NB4 (cell line): ENCODE results near the gene CAND2.
A peak's percentile ranks its signal among the peaks of the same experiment; 100 is the strongest.
"Not testable (repeated sequence)": the region's sequence is repeated elsewhere in the genome, so short reads cannot be mapped to it uniquely, and the experiment has no call there.

Source experiments
- DNase-seq: peaks from one replicate; pipeline ENCODE4 v3.0.0; 2010; ENCODE audit warnings: low read depth
- H3K4me3 ChIP-seq: one replicate; pipeline ENCODE4 v1.5.1; 2011; ENCODE audit warnings: mild to moderate bottlenecking, low read depth, low read length, moderate library complexity
- MYC ChIP-seq: IDR thresholded peaks from 2 replicates; pipeline ENCODE4 v1.6.1; 2011; ENCODE audit warnings: low read depth, low read length
- POLR2A ChIP-seq: IDR thresholded peaks from 2 replicates; pipeline ENCODE4 v1.6.1; 2011; ENCODE audit warnings: mild to moderate bottlenecking; ENCODE audit not compliant: insufficient read length; ENCODE audit errors: extremely low read depth
- TF ChIP-seq, protein P1 (sequence below): IDR thresholded peaks from one replicate; pipeline ENCODE4 v1.5.1; 2012; ENCODE audit warnings: low read depth, low read length
- TF ChIP-seq, protein P2 (sequence below): IDR thresholded peaks from 2 replicates; pipeline ENCODE4 v1.6.1; 2011; ENCODE audit warnings: low read depth, low read length

CAND2 gene

DNA sequence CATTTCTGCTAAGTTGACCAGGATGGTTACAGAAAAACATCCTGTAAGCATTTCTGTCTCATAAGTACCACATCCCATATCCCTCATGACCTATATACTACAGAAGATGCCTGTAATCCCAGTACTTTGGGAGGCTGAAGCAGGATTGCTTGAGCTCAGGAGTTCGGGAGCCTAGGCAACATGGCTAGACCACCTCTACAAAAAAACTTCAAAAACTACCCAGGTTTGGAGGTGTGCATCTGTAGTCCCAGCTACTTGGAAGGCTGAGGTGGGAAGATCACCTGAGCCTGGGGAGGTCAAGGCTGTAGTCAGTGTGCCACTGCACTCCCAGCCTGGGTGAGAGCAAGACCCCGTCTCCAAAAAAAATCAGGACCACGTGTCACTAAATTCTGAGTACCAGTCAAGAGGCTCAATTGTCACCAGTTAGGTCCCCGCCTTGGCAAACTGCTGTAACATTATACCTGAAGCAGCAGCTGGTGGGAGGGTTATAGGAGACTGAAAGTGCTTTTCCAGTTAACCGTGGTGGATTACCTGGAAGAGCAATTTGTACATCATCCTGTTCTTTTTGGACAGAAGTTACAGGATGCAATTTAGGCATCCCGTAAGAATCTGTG lies 38.7 kb downstream of the CAND2 start:
- DNase-seq = no peak
- no peak overlapping the region for H3K4me3 ChIP-seq
- TF ChIP-seq MYC (no peak), POLR2A (no peak)
- TF ChIP-seq, protein P1, sequence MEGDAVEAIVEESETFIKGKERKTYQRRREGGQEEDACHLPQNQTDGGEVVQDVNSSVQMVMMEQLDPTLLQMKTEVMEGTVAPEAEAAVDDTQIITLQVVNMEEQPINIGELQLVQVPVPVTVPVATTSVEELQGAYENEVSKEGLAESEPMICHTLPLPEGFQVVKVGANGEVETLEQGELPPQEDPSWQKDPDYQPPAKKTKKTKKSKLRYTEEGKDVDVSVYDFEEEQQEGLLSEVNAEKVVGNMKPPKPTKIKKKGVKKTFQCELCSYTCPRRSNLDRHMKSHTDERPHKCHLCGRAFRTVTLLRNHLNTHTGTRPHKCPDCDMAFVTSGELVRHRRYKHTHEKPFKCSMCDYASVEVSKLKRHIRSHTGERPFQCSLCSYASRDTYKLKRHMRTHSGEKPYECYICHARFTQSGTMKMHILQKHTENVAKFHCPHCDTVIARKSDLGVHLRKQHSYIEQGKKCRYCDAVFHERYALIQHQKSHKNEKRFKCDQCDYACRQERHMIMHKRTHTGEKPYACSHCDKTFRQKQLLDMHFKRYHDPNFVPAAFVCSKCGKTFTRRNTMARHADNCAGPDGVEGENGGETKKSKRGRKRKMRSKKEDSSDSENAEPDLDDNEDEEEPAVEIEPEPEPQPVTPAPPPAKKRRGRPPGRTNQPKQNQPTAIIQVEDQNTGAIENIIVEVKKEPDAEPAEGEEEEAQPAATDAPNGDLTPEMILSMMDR = no peak
- TF ChIP-seq, protein P2, sequence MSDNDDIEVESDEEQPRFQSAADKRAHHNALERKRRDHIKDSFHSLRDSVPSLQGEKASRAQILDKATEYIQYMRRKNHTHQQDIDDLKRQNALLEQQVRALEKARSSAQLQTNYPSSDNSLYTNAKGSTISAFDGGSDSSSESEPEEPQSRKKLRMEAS = no peak

DNA sequence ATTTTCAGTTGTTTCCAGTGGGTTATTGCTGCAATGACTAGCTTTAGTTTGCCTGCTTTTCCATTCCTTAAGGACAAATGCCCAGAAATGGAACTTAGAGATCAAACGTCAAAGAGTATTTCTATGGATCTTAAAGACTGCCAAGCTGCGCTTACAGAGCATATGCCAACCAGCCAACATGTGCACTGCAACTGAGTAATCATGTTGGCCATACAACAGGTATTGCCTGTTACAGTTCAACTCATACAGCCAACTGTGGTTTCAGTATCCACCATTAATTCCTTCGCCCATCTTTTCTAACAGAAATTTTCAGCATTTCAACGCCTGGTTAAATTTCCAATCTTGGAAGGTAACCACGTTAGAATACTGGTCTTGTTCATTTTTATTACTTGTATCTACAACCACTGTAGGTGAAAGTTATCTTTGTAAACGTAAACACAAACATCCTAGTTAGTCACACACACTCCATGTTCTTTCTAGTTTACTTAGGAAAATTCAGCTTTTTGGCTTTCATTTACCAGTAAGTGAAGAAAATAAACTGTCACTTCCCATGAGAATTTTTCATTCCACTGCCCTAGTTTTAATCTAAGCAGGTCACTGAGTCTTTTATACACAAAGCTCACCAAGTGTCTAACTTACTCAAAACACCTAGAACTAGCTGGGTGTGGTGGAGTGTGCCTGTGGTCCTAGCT lies 41.0 kb downstream of the CAND2 start:
- DNase-seq = no peak
- no peak for TF ChIP-seq POLR2A
- TF ChIP-seq, protein P2 = no peak
- H3K4me3 ChIP-seq = peak overlapping the region; percentile 100

DNA sequence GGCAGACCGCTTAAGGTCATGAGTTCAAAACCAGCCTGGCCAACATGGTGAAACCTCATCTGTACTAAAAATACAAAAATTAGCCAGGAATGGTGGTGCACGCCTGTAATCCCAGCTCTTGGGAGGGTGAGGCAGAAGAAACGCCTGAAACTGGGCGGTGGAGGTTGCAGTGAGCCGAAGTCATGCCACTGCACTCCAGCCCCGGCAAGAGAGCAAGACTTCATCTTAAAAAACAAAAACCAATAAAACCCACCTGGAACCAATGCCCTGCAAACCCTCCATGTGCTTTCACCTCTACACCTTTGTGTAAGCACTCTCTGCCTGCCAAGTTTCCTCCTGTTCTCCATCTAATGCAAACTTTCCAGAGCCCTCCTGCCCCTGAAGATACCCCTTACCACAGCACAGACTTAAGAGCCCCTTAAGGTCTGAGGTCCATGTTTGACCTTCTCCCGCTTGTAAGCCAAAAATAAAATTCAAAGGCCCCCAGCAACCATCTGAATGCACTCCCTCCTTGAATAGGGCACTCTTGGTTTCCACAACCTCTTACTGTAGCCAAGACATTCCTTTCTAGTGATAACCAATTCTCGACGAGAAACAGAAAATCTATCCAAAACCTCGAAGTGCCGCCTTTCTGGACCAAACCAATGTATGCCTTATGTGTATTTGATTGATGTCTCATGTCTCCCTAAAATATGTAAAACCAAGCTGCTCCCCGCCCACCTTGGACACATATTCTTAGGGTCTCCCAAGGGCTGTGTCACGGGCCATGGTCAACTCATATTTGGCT lies 41.9 kb downstream of the CAND2 start:
- TF ChIP-seq, protein P1 = no peak
- TF ChIP-seq POLR2A (no peak), MYC (no peak)
- TF ChIP-seq, protein P2 = no peak
- DNase-seq = no peak
- H3K4me3 ChIP-seq = peak overlapping the region; percentile 100

DNA sequence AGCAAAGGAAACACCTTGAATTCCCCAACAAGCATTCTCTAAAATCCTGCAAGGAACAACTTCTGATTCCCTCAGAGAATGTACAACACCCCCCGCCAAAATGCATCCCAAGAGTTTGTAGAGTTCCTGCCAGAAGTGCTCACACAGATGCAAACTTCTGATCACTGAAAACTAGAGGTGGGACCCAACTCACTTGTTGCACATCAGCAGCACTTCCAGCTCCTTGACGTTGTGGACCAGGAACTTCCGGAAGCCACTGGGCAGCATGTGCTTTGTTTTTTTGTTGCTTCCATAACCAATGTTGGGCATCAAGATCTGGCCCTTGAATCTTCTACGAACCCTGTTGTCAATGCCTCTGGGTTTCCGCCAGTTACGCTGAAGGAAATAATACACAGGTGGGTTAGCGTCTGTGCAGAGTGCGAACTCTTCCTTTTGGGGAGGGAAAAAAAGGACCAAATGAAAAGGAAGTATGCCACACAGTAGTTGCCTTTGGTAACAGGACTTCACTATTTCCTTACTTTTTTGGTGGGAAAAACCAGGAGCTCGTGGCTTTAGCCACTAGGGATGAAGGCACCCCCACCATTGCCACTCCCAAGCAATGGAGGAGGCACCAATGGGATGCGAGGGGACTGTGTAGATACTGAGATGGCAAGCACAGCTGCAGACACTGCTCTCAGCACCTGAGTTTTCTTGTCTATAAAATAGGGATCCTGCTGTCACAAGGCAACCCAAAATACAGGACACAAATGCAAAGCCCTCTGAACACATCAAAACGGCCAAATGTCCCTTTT lies 42.9 kb downstream of the CAND2 start:
- DNase-seq = no peak
- TF ChIP-seq, protein P1 = no peak
- no peak for TF ChIP-seq MYC
- TF ChIP-seq POLR2A = no peak
- TF ChIP-seq, protein P2 = no peak

DNA sequence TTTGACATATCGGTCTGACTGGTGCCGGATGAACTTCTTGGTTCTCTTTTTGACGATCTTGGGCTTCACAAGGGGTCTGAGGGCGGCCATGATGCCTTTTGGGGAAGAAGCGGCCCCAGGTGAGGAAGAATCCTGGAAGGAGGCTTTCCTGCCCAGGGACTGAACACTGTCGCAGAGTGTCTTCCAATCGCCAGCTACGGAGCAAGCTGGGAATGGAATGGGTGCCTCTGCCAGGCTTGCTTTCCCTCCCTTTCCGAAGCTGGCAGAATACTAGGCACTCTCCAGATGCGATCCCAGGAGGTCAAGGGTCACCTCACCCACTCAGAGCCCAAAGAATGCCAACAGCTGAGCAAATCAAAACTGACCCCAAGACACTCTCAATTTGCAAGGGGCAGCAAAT lies 43.7 kb downstream of the CAND2 start:
- peak overlapping the region; percentile 100 for H3K4me3 ChIP-seq
- not testable (repeated sequence) for DNase-seq

More for the DNA sequence above, 42.9 kb downstream of the CAND2 start:
- H3K4me3 ChIP-seq = peak overlapping the region; percentile 100

DNA sequence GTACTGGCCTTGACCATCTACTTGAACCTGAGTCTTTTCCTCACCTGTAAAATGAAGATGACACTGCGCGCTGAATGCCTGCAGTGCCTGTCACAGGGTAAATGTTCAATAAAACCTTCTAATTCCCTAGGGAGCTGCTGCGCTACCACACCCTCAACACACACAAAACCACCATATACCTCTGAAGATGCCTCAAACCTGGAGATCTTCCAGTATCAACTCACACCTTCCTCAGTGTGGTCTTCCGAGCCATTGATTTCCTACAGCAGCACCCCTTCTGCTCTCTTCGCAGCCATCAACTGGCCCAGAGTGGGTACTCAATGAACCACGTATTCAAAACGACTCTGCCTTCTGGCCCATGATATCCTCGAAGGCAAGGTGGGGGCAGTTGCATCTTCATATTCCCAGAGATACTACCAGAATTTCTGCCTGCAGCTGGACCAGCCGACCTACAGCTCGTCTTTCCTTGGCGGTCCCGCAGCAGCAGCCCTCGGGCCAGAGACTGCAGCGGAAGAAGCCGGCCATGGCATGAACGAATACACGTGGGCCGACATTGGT lies 44.2 kb downstream of the CAND2 start:
- DNase-seq = peak; percentile 17
- TF ChIP-seq, protein P2 = no peak
- no peak for TF ChIP-seq POLR2A
- TF ChIP-seq MYC = no peak
- TF ChIP-seq, protein P1 = no peak
- H3K4me3 ChIP-seq = peak overlapping the region; percentile 100
